NCI-H2081 treated with DMSO at 0.1 percent for 48 hours (cell line): Measurements from ENCODE around the gene TMEM107.
"Not testable (repeated sequence)": the region's sequence is repeated elsewhere in the genome, so short reads cannot be mapped to it uniquely, and the experiment has no call there.

Experiments used
- DNase-seq: peaks from one replicate; lab custom pipeline; 2025; lab: John Stamatoyannopoulos, UW

The TMEM107 gene

GRCh38 chr17:8176197-8176940 lies at the start of gene TMEM107:
TSS of gene TMEM107 (minus strand) at chr17:8176380. CDS start at chr17:8176286, 94 bp downstream.
- peak; percentile 19 for DNase-seq

- DNase-seq, result no peak
Observed at GRCh38 chr17:8224891-8225812, 49.0 kb upstream of the TMEM107 start.

GRCh38 chr17:8223356-8224126 lies 47.4 kb upstream of the TMEM107 start:
- no peak for DNase-seq

GRCh38 chr17:8222630-8223355 lies 46.6 kb upstream of the TMEM107 start:
- peak; percentile 39 for DNase-seq

- no peak for DNase-seq
Observed at GRCh38 chr17:8222380-8222629, 46.1 kb upstream of the TMEM107 start.

- peak; percentile 65 for DNase-seq
Observed at GRCh38 chr17:8221663-8222379, 45.6 kb upstream of the TMEM107 start.

- peak; percentile 66 for DNase-seq
Observed at GRCh38 chr17:8220783-8221662, 44.8 kb upstream of the TMEM107 start.

GRCh38 chr17:8214000-8214399 lies 37.8 kb upstream of the TMEM107 start:
- DNase-seq, result not testable (repeated sequence)

GRCh38 chr17:8212312-8213180 lies 36.4 kb upstream of the TMEM107 start:
- DNase-seq, result no peak

GRCh38 chr17:8210761-8211458 lies 34.7 kb upstream of the TMEM107 start:
- no peak for DNase-seq

- peak; percentile 65 for DNase-seq
Observed at GRCh38 chr17:8209907-8210760, 34.0 kb upstream of the TMEM107 start, which contains the start of gene AURKB. TSS of gene AURKB (minus strand) at chr17:8210575. CDS start at chr17:8210224, 351 bp downstream.

GRCh38 chr17:8206536-8206935 lies 30.4 kb upstream of the TMEM107 start:
- no peak for DNase-seq

- DNase-seq, result no peak
Observed at GRCh38 chr17:8204761-8205555, 28.8 kb upstream of the TMEM107 start.

- DNase-seq, result peak; percentile 76
Observed at GRCh38 chr17:8192070-8192815, 16.1 kb upstream of the TMEM107 start.

- no peak for DNase-seq
Observed at GRCh38 chr17:8190506-8190905, 14.3 kb upstream of the TMEM107 start.
